Cardiac muscle cell (in vitro differentiated cells and primary cell): ENCODE data around the gene ABHD2. TPM values are rescaled to one million over a fixed set of nuclear protein-coding genes. Genes with fewer than 3 reads are reported as not detected.
"Not testable (repeated sequence)": the region's sequence is repeated elsewhere in the genome, so short reads cannot be mapped to it uniquely, and the experiment has no call there.

Experiments used
- DNase-seq, 2 donors: peaks; one replicate each; pipeline versions ENCODE4 v3.0.0 to v3.0.0-alpha.2; 2010 to 2017; ENCODE audit warnings: low read depth in 1 of 2, low spot score in 1 of 2
- H3K27ac ChIP-seq: fragments of 200-600 bp; sonication (generic); 2 replicates; pipeline ENCODE4 v1.5.1; 2016
- H3K27me3 ChIP-seq: fragments of 200-600 bp; sonication (generic); 2 replicates; pipeline ENCODE4 v1.6.0; 2016; ENCODE audit warnings: control low read depth
- H3K36me3 ChIP-seq: fragments of 200-600 bp; sonication (generic); 2 replicates; pipeline ENCODE4 v1.5.1; 2016; ENCODE audit warnings: control low read depth
- H3K4me1 ChIP-seq: fragments of 200-600 bp; sonication (generic); 2 replicates; pipeline ENCODE4 v1.8.1; 2017; ENCODE audit warnings: low read depth, mild to moderate bottlenecking, mixed run types
- H3K4me3 ChIP-seq: fragments of 200-600 bp; sonication (generic); 2 replicates; pipeline ENCODE4 v1.5.1; 2016; ENCODE audit warnings: mild to moderate bottlenecking
- H3K9me3 ChIP-seq: fragments of 200-600 bp; sonication (generic); 2 replicates; pipeline ENCODE4 v1.5.1; 2017; ENCODE audit warnings: low read depth, mild to moderate bottlenecking, control low read depth
- polyA plus RNA-seq: library from polyadenylated mRNA; unstranded; fragments of >200 nt; fragmentation: Nextera tagmentation; extraction: Ambion mirVana; gene quantifications from 2 replicates; pipeline ENCODE4 v1.2.1, GENCODE V29; 2016
- total RNA-seq: library from RNA; depleted of rRNA; stranded (reverse); fragments of >200 nt; gene quantifications from 2 replicates; pipeline ENCODE4 v1.2.3, GENCODE V29; 2016
- TF ChIP-seq, protein P1 (sequence below): IDR thresholded peaks from 2 replicates; pipeline ENCODE4 v1.5.1; 2012; ENCODE audit warnings: low read depth, mild to moderate bottlenecking, low read length

Gene ABHD2
- total RNA-seq (43.0 and 44.8 TPM in 2 replicates), polyA plus RNA-seq (25.5 and 28.4 TPM in 2 replicates)

DNA sequence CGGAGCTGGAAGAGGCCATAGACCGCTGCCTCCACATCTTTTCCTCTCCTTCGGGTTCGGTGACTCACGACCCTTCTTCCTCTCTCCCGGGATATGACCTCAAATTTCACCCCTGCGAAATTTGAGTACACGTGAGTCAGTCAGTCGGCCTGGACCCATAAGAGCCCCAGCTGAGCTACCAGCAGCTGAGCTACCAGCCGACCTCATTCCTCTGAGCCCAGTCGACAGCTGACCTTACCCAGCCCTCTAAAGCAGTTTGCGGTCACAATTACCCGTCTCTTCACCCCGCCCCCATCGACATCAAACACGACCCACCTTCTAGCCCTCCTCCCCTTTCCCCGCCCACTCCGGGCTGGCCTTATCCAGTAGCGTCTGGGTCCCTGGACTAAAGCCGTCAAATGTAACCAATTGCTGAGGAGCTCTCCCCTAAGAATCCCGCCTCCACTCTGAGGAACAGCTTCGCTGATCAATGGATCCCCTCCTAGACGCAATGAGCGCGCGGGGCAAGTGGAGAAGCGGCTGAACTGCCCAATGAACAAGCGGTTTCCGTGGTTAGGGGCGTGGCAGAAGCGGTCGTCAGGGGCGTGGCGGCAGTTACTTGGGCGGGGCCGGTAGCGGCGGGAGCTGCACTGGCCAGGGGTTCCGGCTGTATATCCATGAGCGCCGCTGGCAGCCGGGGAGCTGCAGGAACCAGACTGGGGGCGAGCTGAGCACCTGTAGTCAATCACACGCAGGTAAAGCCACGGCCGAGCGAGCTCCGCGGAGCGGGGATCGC is at the start of gene ABHD2:
TSS of gene ABHD2 (plus strand) at position 627 of the 775 bp plus-strand sequence. CDS start 27,872 bp downstream, outside the sequence.
- H3K36me3 ChIP-seq, result no peaks in the 10 kb centered on the region
- H3K4me1 ChIP-seq, result peaks cover 61% of the 10 kb centered on the region
- peak within 1 kb of the TSS; percentile 90 for H3K4me3 ChIP-seq
- peak; percentile 100 for DNase-seq
- no peaks in the 10 kb centered on the region for H3K27me3 ChIP-seq
- TF ChIP-seq, protein P1, sequence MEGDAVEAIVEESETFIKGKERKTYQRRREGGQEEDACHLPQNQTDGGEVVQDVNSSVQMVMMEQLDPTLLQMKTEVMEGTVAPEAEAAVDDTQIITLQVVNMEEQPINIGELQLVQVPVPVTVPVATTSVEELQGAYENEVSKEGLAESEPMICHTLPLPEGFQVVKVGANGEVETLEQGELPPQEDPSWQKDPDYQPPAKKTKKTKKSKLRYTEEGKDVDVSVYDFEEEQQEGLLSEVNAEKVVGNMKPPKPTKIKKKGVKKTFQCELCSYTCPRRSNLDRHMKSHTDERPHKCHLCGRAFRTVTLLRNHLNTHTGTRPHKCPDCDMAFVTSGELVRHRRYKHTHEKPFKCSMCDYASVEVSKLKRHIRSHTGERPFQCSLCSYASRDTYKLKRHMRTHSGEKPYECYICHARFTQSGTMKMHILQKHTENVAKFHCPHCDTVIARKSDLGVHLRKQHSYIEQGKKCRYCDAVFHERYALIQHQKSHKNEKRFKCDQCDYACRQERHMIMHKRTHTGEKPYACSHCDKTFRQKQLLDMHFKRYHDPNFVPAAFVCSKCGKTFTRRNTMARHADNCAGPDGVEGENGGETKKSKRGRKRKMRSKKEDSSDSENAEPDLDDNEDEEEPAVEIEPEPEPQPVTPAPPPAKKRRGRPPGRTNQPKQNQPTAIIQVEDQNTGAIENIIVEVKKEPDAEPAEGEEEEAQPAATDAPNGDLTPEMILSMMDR, result no peak
- H3K9me3 ChIP-seq, result no peaks in the 10 kb centered on the region
- H3K27ac ChIP-seq, result peak within 1 kb of the TSS; percentile 96

DNA sequence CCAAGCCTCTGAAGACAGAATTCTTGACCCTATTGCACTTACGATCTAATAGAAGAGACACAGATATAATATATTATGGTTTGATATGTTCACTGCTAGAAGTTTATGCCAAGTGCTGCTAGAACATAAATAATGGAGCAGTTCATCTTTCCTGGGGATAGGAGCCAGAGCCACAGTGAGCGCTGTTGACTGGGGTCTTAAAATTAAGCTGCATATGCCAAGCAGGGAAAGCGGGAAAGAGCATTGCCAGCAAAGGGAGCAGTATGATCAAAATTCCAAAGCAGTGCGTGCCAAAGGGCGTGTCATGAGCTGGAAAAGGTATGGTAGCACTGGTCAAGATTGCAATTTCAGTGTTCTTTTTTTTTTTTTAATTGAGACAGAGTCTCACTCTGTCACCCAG is 49.1 kb upstream of the ABHD2 start:
- H3K27ac ChIP-seq, result no peak overlapping the region
- H3K36me3 ChIP-seq, result no peaks in the 10 kb centered on the region
- no peak overlapping the region for H3K4me3 ChIP-seq
- TF ChIP-seq, protein P1, result no peak
- no peak for DNase-seq
- H3K9me3 ChIP-seq, result no peaks in the 10 kb centered on the region
- no peaks in the 10 kb centered on the region for H3K4me1 ChIP-seq
- no peaks in the 10 kb centered on the region for H3K27me3 ChIP-seq

- Histone ChIP-seq H3K27me3 (no peaks in the 10 kb centered on the region), H3K36me3 (no peaks in the 10 kb centered on the region), H3K4me1 (no peaks in the 10 kb centered on the region), H3K9me3 (no peaks in the 10 kb centered on the region), H3K4me3 (no peak overlapping the region), H3K27ac (no peak overlapping the region)
- TF ChIP-seq, protein P1, result no peak
- no peak for DNase-seq
Measured at GRCh38 chr15:89041507-89041906, 46.7 kb upstream of the ABHD2 start.

- no peaks in the 10 kb centered on the region for H3K27me3 ChIP-seq
- H3K27ac ChIP-seq, result no peak overlapping the region
- no peaks in the 10 kb centered on the region for H3K36me3 ChIP-seq
- no peak overlapping the region for H3K4me3 ChIP-seq
- no peaks in the 10 kb centered on the region for H3K9me3 ChIP-seq
- no peaks in the 10 kb centered on the region for H3K4me1 ChIP-seq
- TF ChIP-seq, protein P1, result no peak
- no peak for DNase-seq
Measured at GRCh38 chr15:89042387-89042786, 45.9 kb upstream of the ABHD2 start.

- H3K27ac ChIP-seq, result no peak overlapping the region
- H3K27me3 ChIP-seq, result no peaks in the 10 kb centered on the region
- no peaks in the 10 kb centered on the region for H3K9me3 ChIP-seq
- no peaks in the 10 kb centered on the region for H3K4me1 ChIP-seq
- H3K36me3 ChIP-seq, result no peaks in the 10 kb centered on the region
- H3K4me3 ChIP-seq, result no peak overlapping the region
- no peak for DNase-seq
- TF ChIP-seq, protein P1, result no peak
Measured at GRCh38 chr15:89043031-89044002, 44.9 kb upstream of the ABHD2 start.

DNA sequence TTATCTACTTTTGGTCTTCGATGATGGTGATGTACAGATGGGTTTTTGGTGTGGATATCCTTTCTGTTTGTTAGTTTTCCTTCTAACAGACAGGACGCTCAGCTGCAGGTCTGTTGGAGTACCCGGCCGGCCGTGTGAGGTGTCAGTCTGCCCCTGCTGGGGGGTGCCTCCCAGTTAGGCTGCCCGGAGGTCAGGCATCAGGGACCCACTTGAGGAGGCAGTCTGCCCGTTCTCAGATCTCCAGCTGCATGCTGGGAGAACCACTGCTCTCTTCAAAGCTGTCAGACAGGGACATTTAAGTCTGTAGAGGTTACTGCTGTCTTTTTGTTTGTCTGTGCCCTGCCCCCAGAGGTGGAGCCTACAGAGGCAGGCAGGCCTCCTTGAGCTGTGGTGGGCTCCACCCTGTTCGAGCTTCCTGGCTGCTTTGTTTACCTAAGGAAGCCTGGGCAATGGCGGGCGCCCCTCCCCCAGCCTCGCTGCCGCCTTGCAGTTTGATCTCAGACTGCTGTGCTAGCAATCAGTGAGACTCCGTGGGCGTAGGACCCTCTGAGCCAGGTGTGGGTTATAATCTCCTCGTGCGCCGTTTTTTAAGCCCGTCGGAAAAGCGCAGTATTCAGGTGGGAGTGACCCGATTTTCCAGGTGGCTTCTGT is 39.1 kb upstream of the ABHD2 start:
- not testable (repeated sequence) for H3K4me1 ChIP-seq, H3K4me3 ChIP-seq

More for the DNA sequence above, 39.1 kb upstream of the ABHD2 start:
- not testable (repeated sequence) for H3K36me3 ChIP-seq, H3K9me3 ChIP-seq, H3K27ac ChIP-seq, H3K27me3 ChIP-seq, DNase-seq
